ENCODE measurements around the gene SRRM3.
A peak's percentile ranks its signal among the peaks of the same experiment; 100 is the strongest.

SRRM3 gene

DNA sequence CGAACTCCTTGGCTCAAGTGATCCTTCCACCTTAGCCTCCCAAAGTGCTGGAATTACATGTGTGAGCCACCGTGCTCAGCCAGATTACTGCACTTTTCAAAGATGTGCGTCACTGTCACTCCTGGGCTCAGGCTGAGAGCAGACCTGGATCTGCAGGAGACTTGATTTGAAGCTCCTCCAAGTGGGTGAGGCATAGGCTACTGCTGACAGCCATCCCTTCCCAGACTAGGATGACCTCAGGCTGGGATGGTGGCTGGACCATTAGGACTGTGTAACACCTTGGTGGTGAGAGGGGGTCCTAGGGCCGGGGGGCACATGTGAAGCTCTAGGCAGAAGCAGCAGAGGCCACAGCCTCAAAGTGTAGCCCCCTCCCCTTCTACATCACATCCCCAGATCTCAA lies 8.2 kb upstream of the SRRM3 start:
- H3K27ac ChIP-seq (replicated peaks; ENCODE audit: low read length) = no peak overlapping the region
- no peak overlapping the region for H3K14ac ChIP-seq (ENCODE audit: low read length)
- no CpG with 5 or more reads among the region's 4 CpGs for WGBS, 2 donors (ENCODE audit: extremely low coverage in 2 of 2, insufficient read length in 2 of 2, insufficient replicate concordance in 1 of 2)

DNA sequence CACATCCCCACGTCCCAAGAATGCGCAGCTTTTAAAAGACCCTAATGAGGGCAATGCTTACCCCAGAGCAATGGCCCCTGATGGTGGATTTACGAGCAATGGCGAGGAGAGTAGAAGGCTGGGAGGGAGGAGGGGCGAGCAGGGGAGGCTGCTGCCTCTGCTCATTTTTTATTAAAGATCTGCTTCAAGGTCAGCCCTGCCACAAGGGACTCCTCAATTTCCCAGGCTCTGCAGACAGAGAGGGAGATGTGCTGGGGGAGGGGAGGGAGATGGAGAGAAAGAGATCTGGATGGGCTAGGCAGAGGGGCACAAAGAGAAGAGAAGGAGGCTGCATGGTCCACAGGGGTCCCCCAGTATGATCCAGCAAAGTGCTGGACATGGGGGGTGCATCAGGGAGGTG lies 7.8 kb upstream of the SRRM3 start:
- H4K8ac ChIP-seq (ENCODE audit: low read depth, low read length) = no peak overlapping the region
- H4K91ac ChIP-seq (ENCODE audit: low read depth, low read length, poor library complexity) = no peak overlapping the region
- peaks cover 0 to 3% of the 10 kb centered on the region in 2 donors for H3K4me1 ChIP-seq (ENCODE audit: control insufficient read depth in 2 of 2, insufficient read depth in 1 of 2, low read depth in 1 of 2, low read length in 2 of 2)
- no peak for DNase-seq (ENCODE audit: low spot score)
- peaks cover 0 to 3% of the 10 kb centered on the region in 2 donors for H3K9me3 ChIP-seq (replicated peaks in 1 of 2; ENCODE audit: control insufficient read depth in 2 of 2, insufficient read depth in 1 of 2, low read depth in 1 of 2, low read length in 2 of 2)
- H3K79me1 ChIP-seq (ENCODE audit: low read depth, low read length) = no peaks in the 10 kb centered on the region
- H2BK5ac ChIP-seq (ENCODE audit: low read length) = no peak overlapping the region
- no peak overlapping the region for H2BK120ac ChIP-seq (ENCODE audit: low read depth, low read length)
- H3K4ac ChIP-seq (ENCODE audit: low read length) = no peak overlapping the region
- H3K27ac ChIP-seq (replicated peaks; ENCODE audit: low read length) = no peak overlapping the region
- H2BK15ac ChIP-seq (ENCODE audit: low read length) = no peak overlapping the region
- peak overlapping the region; percentile 63 for H2AFZ ChIP-seq (ENCODE audit: low read length)
- no peak overlapping the region for H3K9ac ChIP-seq (ENCODE audit: low read depth, low read length, poor library complexity)
- H3K14ac ChIP-seq (ENCODE audit: low read length) = peak overlapping the region; percentile 6
- WGBS, 2 donors (ENCODE audit: extremely low coverage in 2 of 2, insufficient read length in 2 of 2, insufficient replicate concordance in 1 of 2) = no CpG with 5 or more reads among the region's 5 CpGs
- H3K18ac ChIP-seq (ENCODE audit: low read length) = peak overlapping the region; percentile 90
- H2AK5ac ChIP-seq (ENCODE audit: low read depth, low read length) = no peak overlapping the region
- no peak overlapping the region for H3K4me2 ChIP-seq (ENCODE audit: insufficient read depth, low read length, poor library complexity, severe bottlenecking)
- H3K36me3 ChIP-seq (replicated peaks in 1 of 2; ENCODE audit: control insufficient read depth in 2 of 2, insufficient read depth in 2 of 2, low read length in 2 of 2) = no peaks in the 10 kb centered on the region
- H2BK12ac ChIP-seq (ENCODE audit: low read length) = no peak overlapping the region
- H3K23ac ChIP-seq (ENCODE audit: low read depth, low read length, poor library complexity) = no peak overlapping the region
- H3K4me3 ChIP-seq (ENCODE audit: low read length in 2 of 2) = no peak overlapping the region
- no peaks in the 10 kb centered on the region for H3K27me3 ChIP-seq (ENCODE audit: control insufficient read depth in 3 of 3, insufficient read depth in 3 of 3, low read depth in 1 of 3, low read length in 3 of 3)

More for the DNA sequence above, 8.2 kb upstream of the SRRM3 start:
- Histone ChIP-seq H2BK12ac (ENCODE audit: low read length) (peak overlapping the region; percentile 33), H4K91ac (ENCODE audit: low read depth, low read length, poor library complexity) (no peak overlapping the region), H2AFZ (ENCODE audit: low read length) (peak overlapping the region; percentile 63), H2BK5ac (ENCODE audit: low read length) (no peak overlapping the region), H3K4me1 (ENCODE audit: control insufficient read depth in 2 of 2, insufficient read depth in 1 of 2, low read depth in 1 of 2, low read length in 2 of 2) (peaks cover 0 to 3% of the 10 kb centered on the region in 2 donors), H3K4me2 (ENCODE audit: insufficient read depth, low read length, poor library complexity, severe bottlenecking) (no peak overlapping the region), H3K79me1 (ENCODE audit: low read depth, low read length) (no peaks in the 10 kb centered on the region), H4K8ac (ENCODE audit: low read depth, low read length) (no peak overlapping the region), H3K23ac (ENCODE audit: low read depth, low read length, poor library complexity) (no peak overlapping the region), H3K18ac (ENCODE audit: low read length) (no peak overlapping the region), H3K4ac (ENCODE audit: low read length) (no peak overlapping the region), H3K4me3 (ENCODE audit: low read length in 2 of 2) (no peak overlapping the region), H2BK15ac (ENCODE audit: low read length) (no peak overlapping the region), H3K9me3 (replicated peaks in 1 of 2; ENCODE audit: control insufficient read depth in 2 of 2, insufficient read depth in 1 of 2, low read depth in 1 of 2, low read length in 2 of 2) (peaks cover 0 to 3% of the 10 kb centered on the region in 2 donors), H3K36me3 (replicated peaks in 1 of 2; ENCODE audit: control insufficient read depth in 2 of 2, insufficient read depth in 2 of 2, low read length in 2 of 2) (no peaks in the 10 kb centered on the region), H3K9ac (ENCODE audit: low read depth, low read length, poor library complexity) (no peak overlapping the region), H2AK5ac (ENCODE audit: low read depth, low read length) (no peak overlapping the region), H2BK120ac (ENCODE audit: low read depth, low read length) (no peak overlapping the region), H3K27me3 (ENCODE audit: control insufficient read depth in 3 of 3, insufficient read depth in 3 of 3, low read depth in 1 of 3, low read length in 3 of 3) (peaks cover 0 to under 1% (median 0%) of the 10 kb centered on the region in 3 experiments)
- no peak for DNase-seq (ENCODE audit: low spot score)

DNA sequence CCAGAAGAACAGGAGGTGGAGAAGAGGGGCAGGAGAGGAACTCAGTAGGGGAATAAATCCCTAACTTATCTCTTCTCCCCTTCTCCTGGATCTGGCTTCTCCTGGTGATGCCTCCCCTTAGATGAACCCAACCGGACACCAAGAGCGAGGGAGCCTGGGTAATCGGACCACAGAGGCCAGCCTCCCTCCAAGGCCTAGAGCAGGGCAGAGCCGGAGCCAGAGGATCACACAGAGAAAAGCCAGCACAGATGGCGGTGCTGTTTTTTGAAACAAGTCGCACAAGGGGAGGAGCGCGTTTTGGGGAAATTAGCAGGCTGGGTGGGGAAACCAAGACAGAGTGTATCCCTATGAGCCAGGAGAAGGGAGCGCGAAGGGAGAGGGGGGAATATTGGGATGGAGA lies 4.9 kb upstream of the SRRM3 start:
- no peak overlapping the region for H3K9ac ChIP-seq (ENCODE audit: low read depth, low read length, poor library complexity)
- H3K4me1 ChIP-seq (ENCODE audit: control insufficient read depth in 2 of 2, insufficient read depth in 1 of 2, low read depth in 1 of 2, low read length in 2 of 2) = peaks cover 0 to 3% of the 10 kb centered on the region in 2 donors

DNA sequence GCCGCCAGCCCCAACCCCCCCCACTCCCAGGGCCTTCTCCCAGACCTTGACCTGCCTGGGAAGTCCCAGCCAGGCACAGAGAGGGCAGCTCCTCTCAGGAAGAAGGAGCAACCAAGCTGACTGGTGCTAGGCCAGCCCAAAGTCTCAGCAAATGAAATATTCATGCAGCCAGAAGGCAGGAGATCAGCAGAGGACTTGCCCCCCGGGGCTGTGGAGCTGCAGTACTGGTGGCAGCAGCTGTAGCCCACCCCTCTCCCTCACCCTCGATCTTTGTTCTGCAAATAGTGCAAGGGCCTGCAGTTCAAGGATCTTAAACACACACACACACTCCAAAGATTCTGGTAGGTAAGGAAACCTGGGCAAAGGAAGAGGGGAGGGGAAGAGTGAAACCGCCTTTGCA lies 3.5 kb upstream of the SRRM3 start:
- Histone ChIP-seq H4K91ac (ENCODE audit: low read depth, low read length, poor library complexity) (no peak overlapping the region), H3K9ac (ENCODE audit: low read depth, low read length, poor library complexity) (no peak overlapping the region), H3K14ac (ENCODE audit: low read length) (peak overlapping the region; percentile 38), H3K4me1 (ENCODE audit: control insufficient read depth in 2 of 2, insufficient read depth in 1 of 2, low read depth in 1 of 2, low read length in 2 of 2) (peaks cover 3 to 5% of the 10 kb centered on the region in 2 donors), H3K4me3 (ENCODE audit: low read length in 2 of 2) (no peak overlapping the region), H3K36me3 (replicated peaks in 1 of 2; ENCODE audit: control insufficient read depth in 2 of 2, insufficient read depth in 2 of 2, low read length in 2 of 2) (no peaks in the 10 kb centered on the region), H4K8ac (ENCODE audit: low read depth, low read length) (no peak overlapping the region), H3K79me1 (ENCODE audit: low read depth, low read length) (no peaks in the 10 kb centered on the region), H3K27me3 (ENCODE audit: control insufficient read depth in 3 of 3, insufficient read depth in 3 of 3, low read depth in 1 of 3, low read length in 3 of 3) (peaks cover 0 to 6% (median 0%) of the 10 kb centered on the region in 3 experiments), H2BK120ac (ENCODE audit: low read depth, low read length) (no peak overlapping the region), H2AFZ (ENCODE audit: low read length) (no peak overlapping the region), H3K27ac (replicated peaks; ENCODE audit: low read length) (no peak overlapping the region), H3K9me3 (replicated peaks in 1 of 2; ENCODE audit: control insufficient read depth in 2 of 2, insufficient read depth in 1 of 2, low read depth in 1 of 2, low read length in 2 of 2) (no peaks in the 10 kb centered on the region), H3K4me2 (ENCODE audit: insufficient read depth, low read length, poor library complexity, severe bottlenecking) (no peak overlapping the region), H2BK12ac (ENCODE audit: low read length) (no peak overlapping the region), H3K4ac (ENCODE audit: low read length) (no peak overlapping the region), H3K18ac (ENCODE audit: low read length) (peak overlapping the region; percentile 57), H2BK15ac (ENCODE audit: low read length) (peak overlapping the region; percentile 58), H3K23ac (ENCODE audit: low read depth, low read length, poor library complexity) (no peak overlapping the region), H2AK5ac (ENCODE audit: low read depth, low read length) (peak overlapping the region; percentile 92), H2BK5ac (ENCODE audit: low read length) (no peak overlapping the region)
- DNase-seq (ENCODE audit: low spot score) = no peak
- no CpG with 5 or more reads among the region's 4 CpGs for WGBS, 2 donors (ENCODE audit: extremely low coverage in 2 of 2, insufficient read length in 2 of 2, insufficient replicate concordance in 1 of 2)

More for the DNA sequence above, 4.9 kb upstream of the SRRM3 start:
- Histone ChIP-seq H3K27ac (replicated peaks; ENCODE audit: low read length) (no peak overlapping the region), H3K4ac (ENCODE audit: low read length) (no peak overlapping the region), H3K36me3 (replicated peaks in 1 of 2; ENCODE audit: control insufficient read depth in 2 of 2, insufficient read depth in 2 of 2, low read length in 2 of 2) (no peaks in the 10 kb centered on the region), H3K4me3 (ENCODE audit: low read length in 2 of 2) (no peak overlapping the region), H2AFZ (ENCODE audit: low read length) (no peak overlapping the region), H2AK5ac (ENCODE audit: low read depth, low read length) (no peak overlapping the region), H3K4me2 (ENCODE audit: insufficient read depth, low read length, poor library complexity, severe bottlenecking) (no peak overlapping the region), H3K27me3 (ENCODE audit: control insufficient read depth in 3 of 3, insufficient read depth in 3 of 3, low read depth in 1 of 3, low read length in 3 of 3) (peaks cover 0 to 6% (median 0%) of the 10 kb centered on the region in 3 experiments), H2BK15ac (ENCODE audit: low read length) (no peak overlapping the region), H2BK12ac (ENCODE audit: low read length) (no peak overlapping the region), H3K14ac (ENCODE audit: low read length) (no peak overlapping the region), H2BK120ac (ENCODE audit: low read depth, low read length) (no peak overlapping the region), H3K23ac (ENCODE audit: low read depth, low read length, poor library complexity) (no peak overlapping the region), H2BK5ac (ENCODE audit: low read length) (no peak overlapping the region), H3K9me3 (replicated peaks in 1 of 2; ENCODE audit: control insufficient read depth in 2 of 2, insufficient read depth in 1 of 2, low read depth in 1 of 2, low read length in 2 of 2) (peaks cover 0 to under 1% of the 10 kb centered on the region in 2 donors), H3K79me1 (ENCODE audit: low read depth, low read length) (no peaks in the 10 kb centered on the region), H3K18ac (ENCODE audit: low read length) (peak overlapping the region; percentile 71), H4K8ac (ENCODE audit: low read depth, low read length) (no peak overlapping the region), H4K91ac (ENCODE audit: low read depth, low read length, poor library complexity) (no peak overlapping the region)
- DNase-seq (ENCODE audit: low spot score) = no peak
- whole genome bisulfite sequencing, 2 donors (ENCODE audit: extremely low coverage in 2 of 2, insufficient read length in 2 of 2, insufficient replicate concordance in 1 of 2) = no CpG with 5 or more reads among the region's 10 CpGs
